Measurements from ENCODE around the gene DSCAML1.
"Not testable (repeated sequence)": the region's sequence is repeated elsewhere in the genome, so short reads cannot be mapped to it uniquely, and the experiment has no call there.

The DSCAML1 gene

GRCh38 chr11:117459123-117459978, 337.7 kb downstream of the DSCAML1 start:
- DNase-seq (ENCODE audit: extremely low read depth, low read depth): no peak

GRCh38 chr11:117458275-117459122, 338.5 kb downstream of the DSCAML1 start:
- DNase-seq (ENCODE audit: extremely low read depth, low read depth): no peak
- TF ChIP-seq CTCF (IDR thresholded peaks at IDR 0.05; ENCODE audit: low read depth, low read length): no peak

More at GRCh38 chr11:117459123-117459978, 337.7 kb downstream of the DSCAML1 start:
- TF ChIP-seq CTCF (IDR thresholded peaks at IDR 0.05; ENCODE audit: low read depth, low read length): no peak

DNA sequence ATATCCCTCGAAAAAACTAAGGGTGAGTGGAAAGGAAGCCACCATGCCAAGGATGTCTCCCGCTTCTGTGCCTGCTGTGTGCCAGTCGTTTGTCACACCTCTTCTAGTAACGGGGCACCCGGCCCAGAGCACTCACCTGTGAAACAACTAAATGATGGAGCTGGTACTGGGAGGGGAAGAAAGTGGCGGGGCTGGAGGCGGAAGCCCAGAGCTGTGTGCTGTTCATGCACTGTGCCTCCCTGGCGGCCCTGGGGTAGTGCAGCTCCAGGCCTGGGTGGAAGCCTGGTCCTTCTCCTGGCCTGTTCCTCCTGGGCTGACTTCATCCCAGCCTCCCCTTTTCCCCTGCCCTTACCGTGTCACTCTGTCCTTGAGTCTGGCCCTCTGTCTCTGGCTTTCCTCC, 339.2 kb downstream of the DSCAML1 start:
- TF ChIP-seq CTCF (IDR thresholded peaks at IDR 0.05; ENCODE audit: low read depth, low read length): no peak
- DNase-seq (ENCODE audit: extremely low read depth, low read depth): no peak

GRCh38 chr11:117457031-117457785, 339.8 kb downstream of the DSCAML1 start:
- no peak for DNase-seq (ENCODE audit: extremely low read depth, low read depth)

DNA sequence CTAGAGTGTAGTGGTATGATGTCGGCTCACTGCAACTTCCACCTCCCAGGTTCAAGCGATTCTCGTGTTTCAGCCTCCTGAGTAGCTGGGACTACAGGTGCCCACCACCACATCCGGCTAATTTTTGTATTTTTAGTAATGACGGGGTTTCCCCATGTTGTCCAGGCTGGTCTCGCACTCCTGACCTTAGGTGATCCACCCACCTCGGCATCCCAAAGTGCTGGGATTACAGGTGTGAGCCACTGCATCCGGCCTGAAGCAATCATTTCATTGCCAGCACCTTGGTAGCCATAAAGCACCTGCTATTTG, 340.3 kb downstream of the DSCAML1 start:
- not testable (repeated sequence) for DNase-seq (ENCODE audit: extremely low read depth, low read depth)

More at GRCh38 chr11:117457031-117457785, 339.8 kb downstream of the DSCAML1 start:
- no peak for TF ChIP-seq CTCF (IDR thresholded peaks at IDR 0.05; ENCODE audit: low read depth, low read length)

DNA sequence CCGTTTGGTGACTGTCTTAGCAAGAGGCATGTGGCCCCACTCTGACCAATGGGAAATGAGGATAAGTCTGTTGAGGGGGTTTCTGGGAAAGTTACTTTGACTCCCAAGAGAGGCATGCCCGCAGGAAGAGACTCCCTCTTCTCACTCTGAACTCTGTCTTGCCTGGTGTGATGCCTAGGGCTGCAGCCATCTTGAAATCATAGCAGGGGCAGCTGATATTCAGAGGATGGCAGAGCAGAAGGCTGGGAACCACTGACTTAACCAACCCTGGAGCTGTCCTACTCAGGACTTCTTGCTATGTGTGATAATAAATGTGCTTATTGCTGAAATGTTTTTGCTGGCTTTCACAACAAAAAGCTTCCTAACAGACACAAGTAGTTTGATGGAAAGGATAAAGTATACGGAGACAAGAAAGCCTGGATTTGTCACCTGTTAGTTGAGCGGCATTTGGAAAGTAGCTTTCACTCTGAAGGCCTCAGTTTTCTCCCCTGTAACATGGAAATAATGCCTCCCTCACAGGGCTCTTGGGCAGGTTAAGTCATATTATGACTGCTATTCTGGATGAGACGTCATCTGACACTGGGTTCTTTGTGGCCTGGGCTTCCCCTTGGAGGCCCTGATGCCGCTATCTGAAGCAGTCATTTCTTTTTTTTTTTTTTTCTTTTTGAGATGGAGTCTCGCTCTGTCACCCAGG, 340.8 kb downstream of the DSCAML1 start:
- DNase-seq (ENCODE audit: extremely low read depth, low read depth): no peak
- no peak for TF ChIP-seq CTCF (IDR thresholded peaks at IDR 0.05; ENCODE audit: low read depth, low read length)

DNA sequence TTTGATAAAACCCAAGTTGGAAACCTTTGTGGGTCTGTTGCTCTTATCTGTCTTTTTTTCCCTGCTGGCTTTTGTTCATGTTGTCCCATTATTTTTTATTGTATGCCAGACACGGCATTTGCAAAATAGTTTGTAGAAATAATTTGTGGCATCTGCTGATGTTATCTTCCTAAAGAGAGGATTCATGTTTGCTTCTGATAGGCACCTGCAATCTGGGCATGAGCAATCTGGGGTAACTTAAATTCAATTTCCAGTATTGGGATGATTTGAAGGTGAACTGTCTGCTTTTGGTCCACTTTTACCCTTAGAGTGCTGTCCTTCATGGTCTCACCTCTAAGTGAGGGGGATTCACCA, 342.5 kb downstream of the DSCAML1 start:
- TF ChIP-seq CTCF (IDR thresholded peaks at IDR 0.05; ENCODE audit: low read depth, low read length): no peak
- DNase-seq (ENCODE audit: extremely low read depth, low read depth): no peak
